K562 (cell line): ENCODE results near the gene KLHDC7B. TPM values are rescaled to one million over a fixed set of nuclear protein-coding genes. Genes with fewer than 3 reads are reported as not detected.

Source experiments
- ATAC-seq: fragments of 200-7000 bp; cut with Tn5 transposase; 3 replicates; pipeline ENCODE4 v1.9.1; 2020; ENCODE audit warnings: moderate library complexity
- BruUV-seq: library from RNA; stranded (reverse); fragments of 400-500 nt; replicated peaks from 2 replicates; lab custom pipeline; 2021; lab: Mats Ljungman, UMichigan
- CTCF ChIA-PET: fragments of 300-600 bp; formaldehyde crosslinking; extraction: SDS; loops from one replicate; lab custom pipeline; 2021; ENCODE audit warnings: low intra/inter-chr PET ratio; lab: Yijun Ruan, JAX
- POLR2A ChIA-PET: fragments of 300-600, 350-650 bp; sonication (Branson Sonifier 250); formaldehyde crosslinking; extraction: SDS; loops from one replicate; lab custom pipeline; 2021; ENCODE audit warnings: antibody characterized with exemption, inconsistent platforms; lab: Yijun Ruan, JAX
- DNase-seq, 4 experiments: peaks; one replicate each; pipeline versions ENCODE4 v3.0.0 to v3.0.0-alpha.2; 2011 to 2018; ENCODE audit warnings: low spot score in 3 of 4, mixed read lengths in 3 of 4; ENCODE audit errors: extremely low read depth in 1 of 4
- FAIRE-seq: peaks from 2 replicates; lab custom pipeline; 2011; peaks lifted over from hg19 to GRCh38; lab: Jason Lieb, UNC
- H2AFZ ChIP-seq: 2 replicates; pipeline ENCODE4 v1.6.0; 2011; ENCODE audit warnings: low read depth, low read length, control low read depth, inconsistent platforms
- H3K27ac ChIP-seq: fragments of 200-600 bp; 3 replicates; pipeline ENCODE4 v1.8.0; 2011; ENCODE audit warnings: low read depth, mild to moderate bottlenecking, control low read depth, inconsistent platforms, low read length, moderate library complexity, mixed read lengths; ENCODE audit errors: extremely low read depth
- H3K27me3 ChIP-seq, 2 experiments: fragments of 300-600 bp in 1 of 2; 2 replicates in 1 of 2; 3 replicates in 1 of 2; pipeline versions ENCODE4 v1.6.0 to v1.8.0; 2011; ENCODE audit warnings: inconsistent platforms in 2 of 2, low read length in 2 of 2, mild to moderate bottlenecking in 1 of 2, mixed read lengths in 1 of 2, moderate library complexity in 1 of 2; ENCODE audit not compliant: control insufficient read depth in 2 of 2, insufficient read depth in 2 of 2
- H3K36me3 ChIP-seq: fragments of 300-600 bp; 3 replicates; pipeline ENCODE4 v1.8.0; 2011; ENCODE audit warnings: mild to moderate bottlenecking, low read length, inconsistent platforms; ENCODE audit not compliant: control insufficient read depth, insufficient read depth
- H3K4me1 ChIP-seq, 2 experiments: fragments of 200-600 bp in 1 of 2; replicated peaks in 1 of 2; 2 replicates in 1 of 2; 3 replicates in 1 of 2; pipeline versions ENCODE4 v1.5.1 to v1.8.0; 2011; ENCODE audit warnings: inconsistent platforms in 2 of 2, low read length in 2 of 2, mild to moderate bottlenecking in 1 of 2, mixed read lengths in 1 of 2, moderate library complexity in 1 of 2; ENCODE audit not compliant: control insufficient read depth in 2 of 2, insufficient read depth in 2 of 2
- H3K4me2 ChIP-seq: 2 replicates; pipeline ENCODE4 v1.6.1; 2011; ENCODE audit warnings: low read length, control low read depth, inconsistent platforms, mixed read lengths; ENCODE audit not compliant: insufficient read depth
- H3K4me3 ChIP-seq: fragments of 200-600 bp; sonication (generic), shearing (Covaris generic); 2 replicates; pipeline ENCODE4 v1.5.1; 2016; ENCODE audit warnings: control low read depth, inconsistent platforms
- H3K79me2 ChIP-seq: fragments of 200-600 bp; 3 replicates; pipeline ENCODE4 v1.8.0; 2011; ENCODE audit warnings: low read length, inconsistent platforms; ENCODE audit not compliant: control insufficient read depth, insufficient read depth
- H3K9ac ChIP-seq, 2 experiments: 2 replicates each; pipeline versions ENCODE4 v1.6.0 to v1.6.1; 2011; ENCODE audit warnings: low read depth in 2 of 2, low read length in 2 of 2, control low read depth in 1 of 2, inconsistent platforms in 1 of 2, mild to moderate bottlenecking in 1 of 2, mixed read lengths in 1 of 2; ENCODE audit not compliant: insufficient read depth in 1 of 2
- H3K9me1 ChIP-seq: one replicate; pipeline ENCODE4 v1.6.0; 2011; ENCODE audit warnings: inconsistent platforms, mild to moderate bottlenecking, low read length, moderate library complexity; ENCODE audit not compliant: control insufficient read depth, insufficient read depth
- H3K9me3 ChIP-seq: replicated peaks from 2 replicates; pipeline ENCODE4 v1.5.1; 2011; ENCODE audit warnings: low read depth, low read length, inconsistent platforms; ENCODE audit not compliant: control insufficient read depth, insufficient read depth
- H4K20me1 ChIP-seq: replicated peaks from 2 replicates; pipeline ENCODE4 v1.6.1; 2011; ENCODE audit warnings: low read length, inconsistent platforms, mixed read lengths; ENCODE audit not compliant: control insufficient read depth, insufficient read depth
- MEF2A ChIP-seq: IDR thresholded peaks from 2 replicates; pipeline ENCODE4 v1.6.1; 2011; ENCODE audit warnings: low read depth, mild to moderate bottlenecking, low read length, moderate library complexity; ENCODE audit not compliant: control insufficient read depth
- NFYB ChIP-seq: IDR thresholded peaks from 2 replicates; pipeline ENCODE4 v1.6.1; 2011; ENCODE audit warnings: mild to moderate bottlenecking, moderate library complexity; ENCODE audit not compliant: insufficient read length; ENCODE audit errors: extremely low read depth
- ZKSCAN8 ChIP-seq: fragments of 200-800 bp; sonication (Bioruptor generic); IDR thresholded peaks from 2 replicates; pipeline ENCODE4 v1.6.1; 2016; ENCODE audit warnings: missing genetic modification characterization, missing compliant biosample characterization
- ZNF140 ChIP-seq: fragments of 250-450 bp; sonication (Bioruptor Pico); IDR thresholded peaks from 2 replicates; pipeline ENCODE4 v1.8.0; 2021; ENCODE audit warnings: moderate library complexity, mild to moderate bottlenecking, inconsistent platforms
- ZNF324 ChIP-seq: fragments of 250-450 bp; sonication (Bioruptor Pico); IDR thresholded peaks from 2 replicates; pipeline ENCODE4 v1.4.0; 2020; ENCODE audit warnings: mild to moderate bottlenecking
- WGBS: fragments of 100-300 bp; shearing (Covaris generic); methylation state at CpG from one replicate; pipeline ENCODE4 v1.1.6; 2016; ENCODE audit warnings: low coverage, mixed read lengths; ENCODE audit not compliant: insufficient coverage; ENCODE audit errors: missing lambda C conversion rate; 5-methylcytosine and 5-hydroxymethylcytosine counted together
- in situ Hi-C: fragments of 300-500 bp; cut with MboI; formaldehyde crosslinking; loops from 4 replicates; pipeline ENCODE4 v1.15.0; 2018; ENCODE audit warnings: inconsistent platforms, mixed read lengths
- intact Hi-C: fragments of 100-400 bp; cut with micrococcal nuclease; formaldehyde crosslinking; loops from 2 replicates; pipeline ENCODE4 v1.14.2; 2022
- polyA plus RNA-seq, 8 experiments: library from polyadenylated mRNA; depleted of rRNA in 4 of 8; stranded (reverse) in 5 of 8; unstranded in 3 of 8; fragments of >200 nt; fragmentation: Nextera tagmentation in 2 of 8; fragmentation: Illumina TruSeq in 1 of 8; extraction: Ambion mirVana in 2 of 8; extraction: Trizol in 1 of 8; gene quantifications; 2 replicates each; pipeline versions ENCODE4 v1.2.1 to v1.2.3, GENCODE V29; 2011 to 2014; ENCODE audit warnings: inconsistent platforms in 1 of 8, missing spikeins in 1 of 8
- total RNA-seq, 7 experiments: library from RNA; depleted of rRNA in 6 of 7; stranded (reverse); fragments of >200 nt in 6 of 7; fragmentation: Illumina TruSeq in 2 of 7; extraction: Trizol in 2 of 7; gene quantifications; 2 replicates each; pipeline versions ENCODE4 v1.2.1 to v1.2.3, GENCODE V29; 2011 to 2021; ENCODE audit warnings: low replicate concordance in 1 of 7
- TF ChIP-seq, protein P1 (sequence below): fragments of 450-650 bp; IDR thresholded peaks from 2 replicates; pipeline ENCODE4 v1.6.1; 2016; ENCODE audit warnings: missing biosample characterization, missing genetic modification characterization
- TF ChIP-seq, protein P2 (sequence below): fragments of 450-650 bp; IDR thresholded peaks from 2 replicates; pipeline ENCODE4 v1.7.1; 2018; ENCODE audit warnings: mild to moderate bottlenecking, low read depth; ENCODE audit not compliant: partially characterized antibody
- TF ChIP-seq, protein P3 (sequence below): sonication (generic); formaldehyde crosslinking; IDR thresholded peaks from 2 replicates; pipeline ENCODE4 v1.8.0; 2022; ENCODE audit warnings: mild to moderate bottlenecking, missing genetic modification reagents
- TF ChIP-seq, protein P4 (sequence below), 2 experiments: fragments of 450-650 bp in 1 of 2; sonication (generic) in 1 of 2; formaldehyde crosslinking; conservative IDR thresholded peaks; 2 replicates each; pipeline versions ENCODE4 v1.4.0 to v1.8.1; 2020 to 2022; ENCODE audit warnings: mild to moderate bottlenecking in 1 of 2, missing genetic modification reagents in 1 of 2

Gene KLHDC7B
- total and polyA plus RNA-seq, 9 of the 15 experiments (the other 6 are each of a cell fraction or from before 2014, with no cell fraction given): 0.04 to 0.22 (median 0.05) TPM; not detected in 4

DNA sequence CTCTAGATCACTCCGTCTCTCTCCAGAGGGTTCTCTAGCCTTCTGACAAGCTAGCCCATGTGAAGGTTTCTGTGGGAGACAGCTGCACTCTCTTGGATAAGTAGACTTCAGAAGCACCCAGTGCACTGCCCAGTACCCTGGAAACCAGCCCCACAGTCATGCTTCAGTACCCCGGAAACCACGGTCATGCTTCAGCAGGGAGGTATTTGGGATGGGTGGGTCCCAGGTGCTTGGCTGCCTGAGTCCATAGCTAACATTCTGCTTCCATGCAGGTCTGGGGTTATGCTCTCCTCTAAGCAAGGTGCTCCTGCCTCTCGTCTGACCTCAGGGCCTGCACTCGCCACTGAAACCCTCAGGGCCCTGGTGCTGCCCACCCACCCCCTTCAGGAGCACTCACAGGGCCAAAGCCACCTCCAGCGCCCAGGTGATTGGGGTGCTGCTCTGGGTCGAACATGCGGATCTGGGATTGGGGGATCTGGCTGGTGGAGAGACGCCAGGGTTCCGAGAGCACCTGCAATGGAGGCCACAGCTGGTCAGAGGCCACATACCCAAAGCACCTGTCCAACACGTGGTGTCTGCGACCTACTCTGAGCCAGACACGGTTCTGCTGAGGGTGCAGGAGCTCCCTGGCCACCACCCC is 24.3 kb downstream of the KLHDC7B start (continued):
- no peak for TF ChIP-seq NFYB
- TF ChIP-seq, protein P1, sequence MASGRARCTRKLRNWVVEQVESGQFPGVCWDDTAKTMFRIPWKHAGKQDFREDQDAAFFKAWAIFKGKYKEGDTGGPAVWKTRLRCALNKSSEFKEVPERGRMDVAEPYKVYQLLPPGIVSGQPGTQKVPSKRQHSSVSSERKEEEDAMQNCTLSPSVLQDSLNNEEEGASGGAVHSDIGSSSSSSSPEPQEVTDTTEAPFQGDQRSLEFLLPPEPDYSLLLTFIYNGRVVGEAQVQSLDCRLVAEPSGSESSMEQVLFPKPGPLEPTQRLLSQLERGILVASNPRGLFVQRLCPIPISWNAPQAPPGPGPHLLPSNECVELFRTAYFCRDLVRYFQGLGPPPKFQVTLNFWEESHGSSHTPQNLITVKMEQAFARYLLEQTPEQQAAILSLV (tag): no peak
- TF ChIP-seq, protein P2, sequence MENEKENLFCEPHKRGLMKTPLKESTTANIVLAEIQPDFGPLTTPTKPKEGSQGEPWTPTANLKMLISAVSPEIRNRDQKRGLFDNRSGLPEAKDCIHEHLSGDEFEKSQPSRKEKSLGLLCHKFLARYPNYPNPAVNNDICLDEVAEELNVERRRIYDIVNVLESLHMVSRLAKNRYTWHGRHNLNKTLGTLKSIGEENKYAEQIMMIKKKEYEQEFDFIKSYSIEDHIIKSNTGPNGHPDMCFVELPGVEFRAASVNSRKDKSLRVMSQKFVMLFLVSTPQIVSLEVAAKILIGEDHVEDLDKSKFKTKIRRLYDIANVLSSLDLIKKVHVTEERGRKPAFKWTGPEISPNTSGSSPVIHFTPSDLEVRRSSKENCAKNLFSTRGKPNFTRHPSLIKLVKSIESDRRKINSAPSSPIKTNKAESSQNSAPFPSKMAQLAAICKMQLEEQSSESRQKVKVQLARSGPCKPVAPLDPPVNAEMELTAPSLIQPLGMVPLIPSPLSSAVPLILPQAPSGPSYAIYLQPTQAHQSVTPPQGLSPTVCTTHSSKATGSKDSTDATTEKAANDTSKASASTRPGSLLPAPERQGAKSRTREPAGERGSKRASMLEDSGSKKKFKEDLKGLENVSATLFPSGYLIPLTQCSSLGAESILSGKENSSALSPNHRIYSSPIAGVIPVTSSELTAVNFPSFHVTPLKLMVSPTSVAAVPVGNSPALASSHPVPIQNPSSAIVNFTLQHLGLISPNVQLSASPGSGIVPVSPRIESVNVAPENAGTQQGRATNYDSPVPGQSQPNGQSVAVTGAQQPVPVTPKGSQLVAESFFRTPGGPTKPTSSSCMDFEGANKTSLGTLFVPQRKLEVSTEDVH: no peak

DNA sequence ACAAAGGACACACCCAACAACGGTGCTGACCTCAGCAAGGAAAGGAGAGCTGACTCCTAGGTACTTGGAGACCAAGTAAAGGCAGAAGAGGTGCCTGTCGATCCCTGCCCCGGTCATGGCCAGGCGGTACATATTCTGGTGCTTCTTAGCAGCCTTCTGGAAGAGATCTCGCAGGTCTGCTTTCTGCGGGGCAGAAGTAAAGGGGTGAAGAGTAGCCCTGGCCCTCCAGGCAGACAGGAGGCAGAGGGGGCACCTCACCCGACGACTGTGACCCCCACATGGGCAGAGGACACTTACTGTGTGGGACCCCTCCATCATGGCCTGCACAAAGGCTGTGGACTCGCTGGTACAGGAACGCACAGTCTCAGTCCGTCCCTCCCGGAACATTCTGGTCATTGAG is 25.2 kb downstream of the KLHDC7B start:
- POLR2A ChIA-PET: no interaction called here
- no TSS peak for BruUV-seq
- in situ Hi-C loops: no loop called here

More for the DNA sequence above, 25.2 kb downstream of the KLHDC7B start:
- Histone ChIP-seq H4K20me1 (no peaks in the 10 kb centered on the region), H3K4me1 (peaks cover 0 to 10% of the 10 kb centered on the region in 2 experiments; a peak in 3 of 5 replicates), H3K36me3 (no peaks in the 10 kb centered on the region), H3K27me3 (no peaks in the 10 kb centered on the region), H3K9me1 (no peaks in the 10 kb centered on the region), H3K9me3 (no peaks in the 10 kb centered on the region), H3K4me3 (no peak overlapping the region), H3K9ac (peak overlapping the region in 1 of 2 experiments; percentile 9; a peak in 1 of 4 replicates), H2AFZ (no peak overlapping the region), H3K27ac (no peak overlapping the region), H3K79me2 (no peaks in the 10 kb centered on the region), H3K4me2 (no peak overlapping the region)
- CTCF ChIA-PET: no interaction called here
- TF ChIP-seq ZNF324: no peak
- TF ChIP-seq ZKSCAN8: no peak
- no peak for TF ChIP-seq MEF2A
- TF ChIP-seq ZNF140 (CRISPR knock-in tag): no peak
- TF ChIP-seq, protein P3, sequence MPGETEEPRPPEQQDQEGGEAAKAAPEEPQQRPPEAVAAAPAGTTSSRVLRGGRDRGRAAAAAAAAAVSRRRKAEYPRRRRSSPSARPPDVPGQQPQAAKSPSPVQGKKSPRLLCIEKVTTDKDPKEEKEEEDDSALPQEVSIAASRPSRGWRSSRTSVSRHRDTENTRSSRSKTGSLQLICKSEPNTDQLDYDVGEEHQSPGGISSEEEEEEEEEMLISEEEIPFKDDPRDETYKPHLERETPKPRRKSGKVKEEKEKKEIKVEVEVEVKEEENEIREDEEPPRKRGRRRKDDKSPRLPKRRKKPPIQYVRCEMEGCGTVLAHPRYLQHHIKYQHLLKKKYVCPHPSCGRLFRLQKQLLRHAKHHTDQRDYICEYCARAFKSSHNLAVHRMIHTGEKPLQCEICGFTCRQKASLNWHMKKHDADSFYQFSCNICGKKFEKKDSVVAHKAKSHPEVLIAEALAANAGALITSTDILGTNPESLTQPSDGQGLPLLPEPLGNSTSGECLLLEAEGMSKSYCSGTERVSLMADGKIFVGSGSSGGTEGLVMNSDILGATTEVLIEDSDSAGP (CRISPR knock-in tag): no peak
- TF ChIP-seq, protein P4, sequence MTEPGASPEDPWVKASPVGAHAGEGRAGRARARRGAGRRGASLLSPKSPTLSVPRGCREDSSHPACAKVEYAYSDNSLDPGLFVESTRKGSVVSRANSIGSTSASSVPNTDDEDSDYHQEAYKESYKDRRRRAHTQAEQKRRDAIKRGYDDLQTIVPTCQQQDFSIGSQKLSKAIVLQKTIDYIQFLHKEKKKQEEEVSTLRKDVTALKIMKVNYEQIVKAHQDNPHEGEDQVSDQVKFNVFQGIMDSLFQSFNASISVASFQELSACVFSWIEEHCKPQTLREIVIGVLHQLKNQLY (CRISPR knock-in tag; conservative IDR thresholded peaks at IDR 0.05): no peak
- 59% methylated on average over 11 of the region's 12 CpGs for WGBS
- intact Hi-C loops: no loop called here
- ATAC-seq: no peak
- no peak for FAIRE-seq
- no peak for DNase-seq
